Measurements from ENCODE around the gene ZNF518B.

ZNF518B gene

GRCh38 chr4:10466161-10466560, 8.9 kb upstream of the ZNF518B start:
- H3K27ac ChIP-seq = no peak overlapping the region
- TF ChIP-seq, protein P1, sequence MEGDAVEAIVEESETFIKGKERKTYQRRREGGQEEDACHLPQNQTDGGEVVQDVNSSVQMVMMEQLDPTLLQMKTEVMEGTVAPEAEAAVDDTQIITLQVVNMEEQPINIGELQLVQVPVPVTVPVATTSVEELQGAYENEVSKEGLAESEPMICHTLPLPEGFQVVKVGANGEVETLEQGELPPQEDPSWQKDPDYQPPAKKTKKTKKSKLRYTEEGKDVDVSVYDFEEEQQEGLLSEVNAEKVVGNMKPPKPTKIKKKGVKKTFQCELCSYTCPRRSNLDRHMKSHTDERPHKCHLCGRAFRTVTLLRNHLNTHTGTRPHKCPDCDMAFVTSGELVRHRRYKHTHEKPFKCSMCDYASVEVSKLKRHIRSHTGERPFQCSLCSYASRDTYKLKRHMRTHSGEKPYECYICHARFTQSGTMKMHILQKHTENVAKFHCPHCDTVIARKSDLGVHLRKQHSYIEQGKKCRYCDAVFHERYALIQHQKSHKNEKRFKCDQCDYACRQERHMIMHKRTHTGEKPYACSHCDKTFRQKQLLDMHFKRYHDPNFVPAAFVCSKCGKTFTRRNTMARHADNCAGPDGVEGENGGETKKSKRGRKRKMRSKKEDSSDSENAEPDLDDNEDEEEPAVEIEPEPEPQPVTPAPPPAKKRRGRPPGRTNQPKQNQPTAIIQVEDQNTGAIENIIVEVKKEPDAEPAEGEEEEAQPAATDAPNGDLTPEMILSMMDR (conservative IDR thresholded peaks at IDR 0.05) = no peak
- TF ChIP-seq ZFX (IDR thresholded peaks at IDR 0.05) = no peak

- TF ChIP-seq ZFX (IDR thresholded peaks at IDR 0.05) = no peak
- TF ChIP-seq, protein P1 (conservative IDR thresholded peaks at IDR 0.05) = no peak
- H3K27ac ChIP-seq = no peak overlapping the region
Observed at GRCh38 chr4:10462876-10463275, 5.7 kb upstream of the ZNF518B start.

GRCh38 chr4:10461850-10462400, 4.7 kb upstream of the ZNF518B start:
- no peak for TF ChIP-seq ZFX (IDR thresholded peaks at IDR 0.05)
- TF ChIP-seq, protein P1 (conservative IDR thresholded peaks at IDR 0.05) = no peak

DNA sequence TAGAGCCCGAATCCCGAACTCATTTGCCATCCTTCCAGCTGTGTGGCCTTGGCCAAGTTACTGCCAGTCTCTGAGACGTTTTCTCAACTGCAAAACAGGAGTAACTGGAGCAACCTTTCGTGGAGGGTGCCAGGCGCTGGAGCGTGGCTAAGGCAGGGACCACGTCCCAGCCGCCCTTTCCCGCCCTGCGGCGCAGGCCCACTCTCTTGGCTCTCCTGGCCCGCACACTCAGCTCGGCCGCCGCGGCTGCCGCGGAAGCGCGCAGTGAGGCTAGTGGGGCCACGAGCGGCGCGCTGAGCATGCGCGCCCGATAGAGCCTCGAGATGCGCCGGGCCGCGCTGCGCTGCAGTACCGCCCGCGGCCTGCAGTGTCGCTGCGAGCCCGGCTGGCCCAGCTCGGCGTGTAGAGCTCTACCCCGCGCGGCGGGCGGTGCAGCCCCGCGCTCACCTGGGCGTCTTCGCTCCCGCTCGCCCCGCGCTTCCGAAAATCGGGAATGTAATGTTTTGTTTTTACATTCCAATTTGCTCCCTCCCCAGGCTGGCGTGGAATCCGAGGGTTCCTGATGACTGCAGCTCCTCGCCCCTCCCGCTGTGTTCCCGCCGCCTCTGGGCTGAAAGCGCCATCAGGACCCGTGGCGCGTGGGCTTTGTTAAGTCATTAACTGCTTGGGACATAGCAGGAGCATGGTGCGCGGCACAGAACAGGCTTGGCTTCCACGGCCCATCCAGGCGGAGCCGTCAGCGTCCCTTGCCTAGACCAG, 4.0 kb upstream of the ZNF518B start:
- H3K27ac ChIP-seq = no peak overlapping the region

More at GRCh38 chr4:10461850-10462400, 4.7 kb upstream of the ZNF518B start:
- H3K27ac ChIP-seq = no peak overlapping the region

DNA sequence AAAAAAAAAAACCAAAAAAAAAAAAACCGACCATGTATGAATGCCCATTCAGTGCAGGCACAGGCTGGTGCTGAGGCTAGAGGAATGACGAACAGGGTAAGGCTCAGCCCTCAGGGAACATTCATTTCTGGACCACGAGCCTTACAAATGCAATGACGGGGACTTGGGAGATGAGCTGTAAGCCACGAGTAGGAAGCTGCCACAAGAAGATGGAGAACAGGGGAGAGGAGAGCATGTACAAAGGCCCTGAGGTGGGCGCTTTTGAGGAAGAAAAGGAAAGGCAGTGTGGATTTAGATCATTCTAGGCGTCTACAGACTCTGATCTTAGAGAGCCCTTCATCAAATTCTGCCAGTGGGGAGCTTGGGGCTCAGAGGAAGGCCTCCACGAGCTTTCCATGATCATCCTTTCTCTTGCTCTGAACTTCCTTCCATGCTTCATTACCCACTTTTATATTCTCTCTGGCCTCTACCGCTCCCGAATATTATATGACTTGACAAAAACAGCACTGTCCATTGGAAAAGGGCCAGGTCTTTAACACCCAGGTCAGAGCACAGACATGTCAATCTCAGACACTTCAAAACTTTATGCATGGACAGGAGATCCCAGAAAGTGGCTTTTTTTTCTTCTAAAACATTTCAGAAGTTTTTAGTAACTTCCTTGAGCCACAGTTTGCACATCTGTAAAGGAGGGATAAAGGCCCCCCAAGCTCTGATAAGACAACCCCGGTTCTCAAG, 3.3 kb upstream of the ZNF518B start:
- TF ChIP-seq, protein P1 (conservative IDR thresholded peaks at IDR 0.05) = no peak
- TF ChIP-seq ZFX (IDR thresholded peaks at IDR 0.05) = no peak
- H3K27ac ChIP-seq = no peak overlapping the region

More for the DNA sequence above, 4.0 kb upstream of the ZNF518B start:
- no peak for TF ChIP-seq ZFX (IDR thresholded peaks at IDR 0.05)
- TF ChIP-seq, protein P1 (conservative IDR thresholded peaks at IDR 0.05) = peak; percentile 7; the same call in 1 of the 2 replicates

- H3K27ac ChIP-seq = no peak overlapping the region
- no peak for TF ChIP-seq ZFX (IDR thresholded peaks at IDR 0.05)
- TF ChIP-seq, protein P1 (conservative IDR thresholded peaks at IDR 0.05) = no peak
Observed at GRCh38 chr4:10459305-10459704, 2.1 kb upstream of the ZNF518B start.

- TF ChIP-seq, protein P1 (conservative IDR thresholded peaks at IDR 0.05) = no peak
- TF ChIP-seq ZFX (IDR thresholded peaks at IDR 0.05) = no peak
- H3K27ac ChIP-seq = no peak overlapping the region
Observed at GRCh38 chr4:10458177-10458576, 951 bp upstream of the ZNF518B start.

Measured in C4-2B (cell line).